ENCODE measurements around the gene SEMA7A.

The SEMA7A gene

GRCh38 chr15:74384881-74385643, 48.7 kb downstream of the SEMA7A start:
- no peak for DNase-seq

GRCh38 chr15:74384566-74384880, 49.2 kb downstream of the SEMA7A start:
- DNase-seq, result no peak

GRCh38 chr15:74383695-74384565, 49.8 kb downstream of the SEMA7A start:
- DNase-seq, result no peak

- DNase-seq, result no peak
Observed at GRCh38 chr15:74383286-74383685, 50.5 kb downstream of the SEMA7A start.

GRCh38 chr15:74382004-74382816, 51.5 kb downstream of the SEMA7A start:
- peak; percentile 32 for DNase-seq

GRCh38 chr15:74381481-74381880, 52.3 kb downstream of the SEMA7A start:
- no peak for DNase-seq

- no peak for DNase-seq
Observed at GRCh38 chr15:74381190-74381453, 52.6 kb downstream of the SEMA7A start.

GRCh38 chr15:74380361-74381189, 53.2 kb downstream of the SEMA7A start:
- DNase-seq, result no peak

- DNase-seq, result no peak
Observed at GRCh38 chr15:74378848-74379247, 54.9 kb downstream of the SEMA7A start.

- DNase-seq, result no peak
Observed at GRCh38 chr15:74377831-74378766, 55.7 kb downstream of the SEMA7A start.

- peak; percentile 16 for DNase-seq
Observed at GRCh38 chr15:74376825-74377581, 56.8 kb downstream of the SEMA7A start.

GRCh38 chr15:74376226-74376625, 57.5 kb downstream of the SEMA7A start:
- DNase-seq, result no peak

- peak; percentile 63 for DNase-seq
Observed at GRCh38 chr15:74375303-74375693, 58.5 kb downstream of the SEMA7A start.

- no peak for DNase-seq
Observed at GRCh38 chr15:74374648-74375302, 59.0 kb downstream of the SEMA7A start.

- peak; percentile 85 for DNase-seq
Observed at GRCh38 chr15:74373731-74374647, 59.8 kb downstream of the SEMA7A start.

- no peak for DNase-seq
Observed at GRCh38 chr15:74373056-74373650, 60.6 kb downstream of the SEMA7A start.

- DNase-seq, result no peak
Observed at GRCh38 chr15:74370471-74370870, 63.3 kb downstream of the SEMA7A start.

GRCh38 chr15:74369756-74370155, 64.0 kb downstream of the SEMA7A start:
- no peak for DNase-seq
